NCI-H1092 (cell line): Measurements from ENCODE around the gene ATP2A3.

Experiments
- DNase-seq: peaks from one replicate; lab custom pipeline; 2025; lab: John Stamatoyannopoulos, UW

The ATP2A3 gene

GRCh38 chr17:3890082-3890877 is 74.0 kb downstream of the ATP2A3 start:
- DNase-seq = peak; percentile 84

GRCh38 chr17:3889325-3890012 is 74.8 kb downstream of the ATP2A3 start:
- no peak for DNase-seq

- DNase-seq = peak; percentile 65
Measured at GRCh38 chr17:3888343-3889171, 75.7 kb downstream of the ATP2A3 start.

GRCh38 chr17:3887804-3888203 is 76.4 kb downstream of the ATP2A3 start:
- no peak for DNase-seq

DNA sequence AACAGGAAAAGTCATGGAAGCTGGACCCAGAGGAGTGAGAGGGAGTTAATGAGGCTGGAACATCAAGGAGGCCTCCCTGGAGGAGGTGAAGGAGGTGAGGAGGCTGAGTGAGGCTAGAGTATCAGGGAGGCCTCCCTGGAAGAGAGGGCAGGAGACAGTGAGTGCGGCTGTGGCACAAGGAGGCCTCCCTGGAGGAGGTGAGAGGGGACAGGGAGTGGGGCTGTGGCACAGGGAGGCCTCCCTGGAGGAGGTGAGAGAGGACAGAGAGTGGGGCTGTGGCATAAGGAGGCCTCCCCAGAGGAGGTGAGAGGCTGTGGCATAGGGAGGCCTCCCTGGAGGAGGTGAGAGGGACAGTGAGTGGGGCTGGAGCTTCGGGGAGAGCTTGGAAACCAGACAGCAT is 76.8 kb downstream of the ATP2A3 start:
- no peak for DNase-seq

DNA sequence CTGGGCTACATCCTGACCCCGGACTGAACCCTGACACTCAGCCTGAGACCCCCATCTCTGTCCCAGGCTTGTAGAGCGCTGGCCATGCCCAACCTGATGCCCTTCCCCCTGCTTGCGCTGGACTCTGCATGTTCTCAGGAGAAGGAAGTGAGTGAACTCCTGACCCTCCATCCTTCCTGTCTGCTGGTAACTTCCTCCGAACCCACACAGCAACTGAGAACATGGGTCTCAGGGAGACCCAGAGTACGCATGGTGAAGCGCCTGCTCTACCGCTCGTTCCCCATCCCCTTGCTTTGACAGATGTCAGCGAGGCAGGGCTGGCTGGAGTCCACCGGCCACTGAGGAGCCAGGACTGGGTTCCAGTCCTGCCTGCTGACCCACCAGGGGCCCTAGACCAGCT is 77.5 kb downstream of the ATP2A3 start:
- DNase-seq = no peak

GRCh38 chr17:3885970-3886369 is 78.3 kb downstream of the ATP2A3 start:
- no peak for DNase-seq

GRCh38 chr17:3885271-3885670 is 79.0 kb downstream of the ATP2A3 start:
- no peak for DNase-seq

DNA sequence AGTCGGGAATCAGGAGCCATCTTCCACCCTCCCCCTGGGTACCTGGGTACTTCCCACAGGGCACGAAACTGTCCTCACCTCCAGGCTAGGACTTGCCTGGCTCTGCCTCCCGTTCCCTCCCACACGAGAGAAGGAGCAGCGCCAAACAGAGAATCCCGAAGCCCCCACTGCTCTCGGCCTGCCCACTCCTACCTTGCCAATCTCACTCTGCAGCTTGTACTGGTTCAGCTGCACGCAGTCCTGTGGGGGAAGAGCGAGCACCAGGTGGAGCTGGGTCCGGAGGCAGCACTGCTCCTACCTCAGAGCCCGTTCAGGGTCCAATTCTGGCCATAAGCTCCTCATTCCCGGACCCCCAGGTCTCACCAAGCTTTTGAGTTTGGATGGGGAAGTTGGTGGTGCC is 80.0 kb downstream of the ATP2A3 start:
- DNase-seq = no peak

GRCh38 chr17:3882276-3882675 is 82.0 kb downstream of the ATP2A3 start:
- DNase-seq = no peak

DNA sequence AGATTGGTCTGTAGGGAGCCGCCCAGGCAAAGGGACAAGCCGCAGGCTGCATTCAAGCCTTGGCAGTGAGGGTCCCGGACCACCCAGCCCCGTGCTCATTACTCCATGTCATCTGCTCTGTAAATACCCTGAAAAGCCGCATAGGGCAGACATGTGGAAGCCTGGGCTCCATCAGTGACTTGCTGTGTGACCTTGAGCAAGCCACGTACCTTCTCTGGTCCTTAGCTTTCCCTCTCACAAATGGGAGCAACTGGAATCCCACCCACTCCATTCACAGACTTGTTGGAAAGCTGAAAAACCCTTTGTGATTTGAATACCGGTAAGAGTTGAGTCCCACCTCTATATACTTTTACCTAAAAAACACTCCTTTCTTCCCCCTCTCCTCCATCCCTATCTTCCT is 83.3 kb downstream of the ATP2A3 start:
- DNase-seq = no peak

GRCh38 chr17:3879591-3880417 is 84.4 kb downstream of the ATP2A3 start:
- DNase-seq = no peak

DNA sequence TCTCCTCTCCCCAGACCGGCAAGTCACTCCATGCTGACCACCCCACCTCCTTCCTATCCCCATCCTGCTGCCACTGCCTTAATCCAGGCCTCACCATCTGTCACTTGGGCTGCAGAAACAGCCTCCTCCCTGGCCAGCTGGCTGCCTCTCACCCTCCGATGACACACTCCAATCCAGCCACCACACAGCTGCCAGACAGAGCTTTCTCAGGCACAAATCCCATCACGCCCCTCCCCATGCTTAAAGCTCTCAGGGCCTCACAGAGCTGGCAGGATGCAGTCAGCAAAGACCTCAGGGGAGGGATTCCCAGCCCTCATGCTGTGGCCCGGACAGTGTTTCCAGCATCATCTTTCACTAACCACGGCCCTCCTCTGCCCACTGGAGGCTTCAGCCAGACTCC is 85.1 kb downstream of the ATP2A3 start:
- DNase-seq = peak; percentile 61

- DNase-seq = no peak
Measured at GRCh38 chr17:3877220-3877619, 87.0 kb downstream of the ATP2A3 start.

- DNase-seq = no peak
Measured at GRCh38 chr17:3875317-3875716, 88.9 kb downstream of the ATP2A3 start.
